ENCODE results near the gene TIAM2.

TIAM2 gene

DNA sequence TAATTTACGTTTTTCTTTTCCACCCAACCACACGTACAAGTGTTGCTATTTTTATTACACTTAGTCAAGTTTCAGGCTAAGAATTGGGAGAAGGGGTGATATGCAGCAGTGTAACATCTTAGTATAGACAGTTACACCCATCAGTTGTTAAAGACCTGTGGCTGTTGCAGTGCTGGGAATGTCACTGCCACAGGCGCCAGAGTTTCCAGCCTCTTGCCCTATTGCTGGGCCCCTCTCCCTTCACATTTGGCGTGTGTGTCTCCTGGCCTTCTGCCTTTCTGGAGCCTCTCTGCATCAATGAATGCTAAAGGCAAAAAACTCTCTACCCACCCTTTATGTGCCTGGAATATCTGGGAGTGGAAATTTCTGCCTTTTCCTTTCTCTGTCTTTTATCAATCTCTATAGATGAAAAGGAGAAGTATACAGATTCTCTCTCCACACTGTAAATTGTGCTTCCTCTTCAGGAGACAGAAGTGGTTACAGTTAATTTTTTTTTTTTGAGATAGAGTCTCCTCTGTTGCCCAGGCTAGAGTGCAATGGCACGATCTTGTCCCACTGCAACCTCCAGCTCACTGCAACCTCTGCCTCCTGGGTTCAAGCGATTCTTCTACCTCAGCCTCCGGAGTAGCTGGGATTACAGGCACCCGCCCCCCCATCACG, 73.0 kb downstream of the TIAM2 start:
- H3K4me1 ChIP-seq (ENCODE audit: insufficient read depth, low read length, severe bottlenecking), result no peaks in the 10 kb centered on the region
- H3K27me3 ChIP-seq (ENCODE audit: insufficient read depth, low read length), result no peaks in the 10 kb centered on the region; the same call in 1 of the 2 replicates
- no peaks in the 10 kb centered on the region for H4K20me1 ChIP-seq (ENCODE audit: insufficient read depth, low read length)
- H3K4me3 ChIP-seq (ENCODE audit: low read depth, low read length, poor library complexity, severe bottlenecking), result no peak overlapping the region
- no peak for TF ChIP-seq EZH2 (IDR thresholded peaks at IDR 0.05; ENCODE audit: borderline replicate concordance, low read length)
- TF ChIP-seq, protein P1, sequence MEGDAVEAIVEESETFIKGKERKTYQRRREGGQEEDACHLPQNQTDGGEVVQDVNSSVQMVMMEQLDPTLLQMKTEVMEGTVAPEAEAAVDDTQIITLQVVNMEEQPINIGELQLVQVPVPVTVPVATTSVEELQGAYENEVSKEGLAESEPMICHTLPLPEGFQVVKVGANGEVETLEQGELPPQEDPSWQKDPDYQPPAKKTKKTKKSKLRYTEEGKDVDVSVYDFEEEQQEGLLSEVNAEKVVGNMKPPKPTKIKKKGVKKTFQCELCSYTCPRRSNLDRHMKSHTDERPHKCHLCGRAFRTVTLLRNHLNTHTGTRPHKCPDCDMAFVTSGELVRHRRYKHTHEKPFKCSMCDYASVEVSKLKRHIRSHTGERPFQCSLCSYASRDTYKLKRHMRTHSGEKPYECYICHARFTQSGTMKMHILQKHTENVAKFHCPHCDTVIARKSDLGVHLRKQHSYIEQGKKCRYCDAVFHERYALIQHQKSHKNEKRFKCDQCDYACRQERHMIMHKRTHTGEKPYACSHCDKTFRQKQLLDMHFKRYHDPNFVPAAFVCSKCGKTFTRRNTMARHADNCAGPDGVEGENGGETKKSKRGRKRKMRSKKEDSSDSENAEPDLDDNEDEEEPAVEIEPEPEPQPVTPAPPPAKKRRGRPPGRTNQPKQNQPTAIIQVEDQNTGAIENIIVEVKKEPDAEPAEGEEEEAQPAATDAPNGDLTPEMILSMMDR (IDR thresholded peaks at IDR 0.05; ENCODE audit: low read length), result no peak
- no peak overlapping the region for H3K4me2 ChIP-seq (ENCODE audit: low read length)
- H2AFZ ChIP-seq (ENCODE audit: low read length), result no peak overlapping the region
- H3K9me2 ChIP-seq (ENCODE audit: low read depth, low read length), result no peaks in the 10 kb centered on the region
- H3K9me3 ChIP-seq (ENCODE audit: low read length), result no peaks in the 10 kb centered on the region
- no peak overlapping the region for H3K9ac ChIP-seq (ENCODE audit: low read length)
- H3K79me2 ChIP-seq (ENCODE audit: insufficient read depth, low read length), result no peaks in the 10 kb centered on the region
- no peak overlapping the region for H3K27ac ChIP-seq (ENCODE audit: low read depth, low read length, poor library complexity, severe bottlenecking)
- H3K36me3 ChIP-seq (ENCODE audit: insufficient read depth, low read length), result no peaks in the 10 kb centered on the region
- H3F3A ChIP-seq (ENCODE audit: insufficient read depth, low read length), result no peaks in the 10 kb centered on the region

DNA sequence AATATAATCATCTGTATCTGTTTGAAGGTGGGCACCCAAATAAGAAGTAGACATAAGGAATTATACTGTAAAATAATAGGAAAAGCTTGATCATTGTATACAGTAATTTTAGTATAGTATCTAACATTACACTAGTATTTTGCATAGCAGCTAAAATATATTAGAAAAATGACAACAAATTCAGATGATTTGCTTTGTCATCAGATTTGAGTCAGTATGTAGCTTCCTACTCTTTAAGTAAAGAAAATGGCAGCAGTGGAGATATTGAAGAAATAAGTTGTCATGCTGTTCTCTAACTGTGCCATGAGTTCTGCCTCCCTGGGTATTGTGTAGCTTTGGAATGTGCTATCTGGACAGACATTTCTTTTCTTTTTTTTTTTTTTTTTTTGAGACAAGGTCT, 74.4 kb downstream of the TIAM2 start:
- no peaks in the 10 kb centered on the region for H4K20me1 ChIP-seq (ENCODE audit: insufficient read depth, low read length)
- no peak overlapping the region for H3K4me2 ChIP-seq (ENCODE audit: low read length)
- H3K4me1 ChIP-seq (ENCODE audit: insufficient read depth, low read length, severe bottlenecking), result no peaks in the 10 kb centered on the region
- TF ChIP-seq, protein P1 (IDR thresholded peaks at IDR 0.05; ENCODE audit: low read length), result no peak
- no peak for TF ChIP-seq EZH2 (IDR thresholded peaks at IDR 0.05; ENCODE audit: borderline replicate concordance, low read length)
- no peaks in the 10 kb centered on the region for H3K9me2 ChIP-seq (ENCODE audit: low read depth, low read length)
- H3K27me3 ChIP-seq (ENCODE audit: insufficient read depth, low read length), result no peaks in the 10 kb centered on the region; the same call in 1 of the 2 replicates
- no peaks in the 10 kb centered on the region for H3K9me3 ChIP-seq (ENCODE audit: low read length)
- H3K9ac ChIP-seq (ENCODE audit: low read length), result no peak overlapping the region
- no peak overlapping the region for H3K4me3 ChIP-seq (ENCODE audit: low read depth, low read length, poor library complexity, severe bottlenecking)
- no peaks in the 10 kb centered on the region for H3K79me2 ChIP-seq (ENCODE audit: insufficient read depth, low read length)
- H3F3A ChIP-seq (ENCODE audit: insufficient read depth, low read length), result no peaks in the 10 kb centered on the region
- no peaks in the 10 kb centered on the region for H3K36me3 ChIP-seq (ENCODE audit: insufficient read depth, low read length)
- H3K27ac ChIP-seq (ENCODE audit: low read depth, low read length, poor library complexity, severe bottlenecking), result no peak overlapping the region
- H2AFZ ChIP-seq (ENCODE audit: low read length), result no peak overlapping the region

DNA sequence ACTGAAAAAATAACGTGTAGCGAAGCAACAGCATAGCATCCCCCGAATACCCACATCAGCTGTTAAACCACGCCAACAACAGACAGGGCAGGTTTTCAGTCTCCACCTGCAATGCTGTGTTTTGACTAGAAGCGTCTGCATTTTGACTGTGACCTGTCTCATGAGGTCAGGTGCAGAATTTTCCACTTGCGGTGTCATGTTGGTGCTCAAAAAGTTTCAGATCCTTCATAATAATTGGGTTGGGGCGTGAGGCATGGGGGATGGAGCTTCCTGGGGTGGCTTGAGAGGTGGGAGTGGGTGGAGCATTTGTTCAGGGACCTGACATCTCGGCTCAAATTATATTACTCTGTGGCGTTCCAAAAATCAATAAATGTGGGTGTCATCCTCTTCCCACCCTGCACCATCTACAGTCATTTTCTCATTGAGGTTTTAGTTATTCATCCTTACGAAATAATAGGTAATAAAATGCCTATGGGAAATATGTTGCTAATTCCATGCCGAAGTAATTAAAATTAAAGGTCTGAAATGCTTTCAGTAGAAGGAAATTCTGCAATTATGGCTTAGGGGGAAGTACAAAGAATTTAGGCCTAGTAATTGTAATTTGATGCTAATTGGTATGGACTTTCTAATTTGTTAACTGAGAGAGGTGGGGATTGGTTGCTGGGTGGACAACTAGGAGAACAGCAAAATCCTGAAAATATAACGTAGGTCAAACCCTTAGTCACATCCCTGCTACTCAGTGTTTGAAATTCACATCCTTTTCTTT, 81.0 kb downstream of the TIAM2 start:
- H2AFZ ChIP-seq (ENCODE audit: low read length), result no peak overlapping the region
- TF ChIP-seq, protein P1 (IDR thresholded peaks at IDR 0.05; ENCODE audit: low read length), result no peak
- TF ChIP-seq EZH2 (IDR thresholded peaks at IDR 0.05; ENCODE audit: borderline replicate concordance, low read length), result no peak
- no peaks in the 10 kb centered on the region for H3K9me2 ChIP-seq (ENCODE audit: low read depth, low read length)
- no peak overlapping the region for H3K9ac ChIP-seq (ENCODE audit: low read length)
- no peaks in the 10 kb centered on the region for H3K27me3 ChIP-seq (ENCODE audit: insufficient read depth, low read length)
- H3K9me3 ChIP-seq (ENCODE audit: low read length), result no peaks in the 10 kb centered on the region
- H3K4me3 ChIP-seq (ENCODE audit: low read depth, low read length, poor library complexity, severe bottlenecking), result peak overlapping the region; percentile 28
- H3K27ac ChIP-seq (ENCODE audit: low read depth, low read length, poor library complexity, severe bottlenecking), result peak overlapping the region; percentile 74
- H3K4me2 ChIP-seq (ENCODE audit: low read length), result peak overlapping the region; percentile 64
- H3K79me2 ChIP-seq (ENCODE audit: insufficient read depth, low read length), result no peaks in the 10 kb centered on the region
- H3F3A ChIP-seq (ENCODE audit: insufficient read depth, low read length), result no peaks in the 10 kb centered on the region
- H3K4me1 ChIP-seq (ENCODE audit: insufficient read depth, low read length, severe bottlenecking), result peaks cover 38% of the 10 kb centered on the region
- no peaks in the 10 kb centered on the region for H3K36me3 ChIP-seq (ENCODE audit: insufficient read depth, low read length)
- H4K20me1 ChIP-seq (ENCODE audit: insufficient read depth, low read length), result no peaks in the 10 kb centered on the region

Data from OCI-LY1 (cell line).